ENCODE measurements around the gene SLC22A13.

The SLC22A13 gene

GRCh38 chr3:38265604-38266307 lies at the start of gene SLC22A13:
Gene SLC22A13 (plus strand): TSS chr3:38265812. CDS start chr3:38265861, 49 bp downstream.
- Histone ChIP-seq H2AFZ (ENCODE audit: low read length) (no peak within 1 kb of the TSS), H3K27me3 (ENCODE audit: insufficient read depth, low read length) (no peaks in the 10 kb centered on the region), H3K4me1 (ENCODE audit: insufficient read depth, low read length, severe bottlenecking) (peaks cover 14% of the 10 kb centered on the region), H3K4me2 (ENCODE audit: low read length) (no peak within 1 kb of the TSS), H3K27ac (ENCODE audit: low read depth, low read length, poor library complexity, severe bottlenecking) (no peak within 1 kb of the TSS), H3F3A (ENCODE audit: insufficient read depth, low read length) (no peaks in the 10 kb centered on the region), H4K20me1 (ENCODE audit: insufficient read depth, low read length) (no peaks in the 10 kb centered on the region), H3K9ac (ENCODE audit: low read length) (no peak within 1 kb of the TSS), H3K9me3 (ENCODE audit: low read length) (no peaks in the 10 kb centered on the region), H3K9me2 (ENCODE audit: low read depth, low read length) (no peaks in the 10 kb centered on the region), H3K36me3 (ENCODE audit: insufficient read depth, low read length) (no peaks in the 10 kb centered on the region; the same call in 1 of the 2 replicates), H3K4me3 (ENCODE audit: low read depth, low read length, poor library complexity, severe bottlenecking) (no peak within 1 kb of the TSS), H3K79me2 (ENCODE audit: insufficient read depth, low read length) (no peaks in the 10 kb centered on the region)
- TF ChIP-seq EZH2 (IDR thresholded peaks at IDR 0.05; ENCODE audit: borderline replicate concordance, low read length) (no peak), CTCF (IDR thresholded peaks at IDR 0.05; ENCODE audit: low read length) (no peak)

GRCh38 chr3:38219609-38220197 lies 45.9 kb upstream of the SLC22A13 start:
- no peaks in the 10 kb centered on the region for H3K27me3 ChIP-seq (ENCODE audit: insufficient read depth, low read length)
- no peak overlapping the region for H3K4me2 ChIP-seq (ENCODE audit: low read length)
- peaks cover 8% of the 10 kb centered on the region; the same call in 1 of the 2 replicates for H3K79me2 ChIP-seq (ENCODE audit: insufficient read depth, low read length)
- no peak overlapping the region for H3K4me3 ChIP-seq (ENCODE audit: low read depth, low read length, poor library complexity, severe bottlenecking)
- no peaks in the 10 kb centered on the region for H3F3A ChIP-seq (ENCODE audit: insufficient read depth, low read length)
- H3K9ac ChIP-seq (ENCODE audit: low read length), result no peak overlapping the region
- no peaks in the 10 kb centered on the region for H3K9me3 ChIP-seq (ENCODE audit: low read length)
- H3K36me3 ChIP-seq (ENCODE audit: insufficient read depth, low read length), result peaks cover 60% of the 10 kb centered on the region
- TF ChIP-seq EZH2 (IDR thresholded peaks at IDR 0.05; ENCODE audit: borderline replicate concordance, low read length) (no peak), CTCF (IDR thresholded peaks at IDR 0.05; ENCODE audit: low read length) (no peak)
- no peaks in the 10 kb centered on the region for H3K4me1 ChIP-seq (ENCODE audit: insufficient read depth, low read length, severe bottlenecking)
- no peak overlapping the region for H2AFZ ChIP-seq (ENCODE audit: low read length)
- H3K9me2 ChIP-seq (ENCODE audit: low read depth, low read length), result no peaks in the 10 kb centered on the region
- H4K20me1 ChIP-seq (ENCODE audit: insufficient read depth, low read length), result no peaks in the 10 kb centered on the region; the same call in 1 of the 2 replicates
- no peak overlapping the region for H3K27ac ChIP-seq (ENCODE audit: low read depth, low read length, poor library complexity, severe bottlenecking)

- no peaks in the 10 kb centered on the region for H3F3A ChIP-seq (ENCODE audit: insufficient read depth, low read length)
- peaks cover 72% of the 10 kb centered on the region for H3K36me3 ChIP-seq (ENCODE audit: insufficient read depth, low read length)
- no peak overlapping the region for H2AFZ ChIP-seq (ENCODE audit: low read length)
- no peaks in the 10 kb centered on the region for H3K9me2 ChIP-seq (ENCODE audit: low read depth, low read length)
- no peak overlapping the region for H3K9ac ChIP-seq (ENCODE audit: low read length)
- H3K9me3 ChIP-seq (ENCODE audit: low read length), result no peaks in the 10 kb centered on the region
- no peak for TF ChIP-seq EZH2 (IDR thresholded peaks at IDR 0.05; ENCODE audit: borderline replicate concordance, low read length)
- no peak for TF ChIP-seq CTCF (IDR thresholded peaks at IDR 0.05; ENCODE audit: low read length)
- H3K4me2 ChIP-seq (ENCODE audit: low read length), result no peak overlapping the region
- no peaks in the 10 kb centered on the region for H3K27me3 ChIP-seq (ENCODE audit: insufficient read depth, low read length)
- H3K27ac ChIP-seq (ENCODE audit: low read depth, low read length, poor library complexity, severe bottlenecking), result no peak overlapping the region
- H4K20me1 ChIP-seq (ENCODE audit: insufficient read depth, low read length), result no peaks in the 10 kb centered on the region
- H3K79me2 ChIP-seq (ENCODE audit: insufficient read depth, low read length), result no peaks in the 10 kb centered on the region
- H3K4me3 ChIP-seq (ENCODE audit: low read depth, low read length, poor library complexity, severe bottlenecking), result no peak overlapping the region
- no peaks in the 10 kb centered on the region for H3K4me1 ChIP-seq (ENCODE audit: insufficient read depth, low read length, severe bottlenecking)
Observed at GRCh38 chr3:38221005-38221404, 44.6 kb upstream of the SLC22A13 start.

Measured in OCI-LY1 (cell line).